IMR-90 (cell line): ENCODE measurements around the gene GRIN1. TPM values are rescaled to one million over a fixed set of nuclear protein-coding genes. Genes with fewer than 3 reads are reported as not detected.

Experiments
- ATAC-seq: fragments of 200-7000 bp; cut with Tn5 transposase; 2 replicates; pipeline ENCODE4 v1.9.1; 2020; ENCODE audit warnings: low read depth, mild to moderate bottlenecking, moderate library complexity
- BruUV-seq: library from RNA; stranded (reverse); fragments of 400-500 nt; replicated peaks from 2 replicates; lab custom pipeline; 2021; lab: Mats Ljungman, UMichigan
- CTCF ChIA-PET: fragments of 300-600 bp; formaldehyde crosslinking; extraction: SDS; loops from one replicate; lab custom pipeline; 2021; ENCODE audit warnings: antibody characterized with exemption; lab: Yijun Ruan, JAX
- POLR2A ChIA-PET: fragments of 300-600 bp; sonication (Branson Sonifier 250); formaldehyde crosslinking; loops from one replicate; lab custom pipeline; 2022; ENCODE audit warnings: antibody characterized with exemption; ENCODE audit not compliant: unreplicated experiment; lab: Charles Lee
- DNase-seq: peaks from one replicate; pipeline ENCODE4 v3.0.0; 2013
- H2AFZ ChIP-seq: replicated peaks from 2 replicates; pipeline ENCODE3; 2013; ENCODE audit warnings: low read length, mild to moderate bottlenecking; ENCODE audit not compliant: poor library complexity
- H2AK5ac ChIP-seq: 2 replicates; pipeline ENCODE4 v1.6.1; 2013; ENCODE audit warnings: low read depth, low read length, inconsistent platforms
- H2AK9ac ChIP-seq: replicated peaks from 2 replicates; pipeline ENCODE3; 2013; ENCODE audit warnings: mild to moderate bottlenecking, low read depth, low read length, moderate library complexity; ENCODE audit not compliant: poor library complexity
- H2BK120ac ChIP-seq: 2 replicates; pipeline ENCODE4 v1.6.1; 2013; ENCODE audit warnings: low read depth, low read length, inconsistent platforms
- H2BK15ac ChIP-seq: 3 replicates; pipeline ENCODE4 v1.6.1; 2013; ENCODE audit warnings: low read depth, low read length, inconsistent platforms
- H2BK20ac ChIP-seq: 2 replicates; pipeline ENCODE4 v1.6.1; 2013; ENCODE audit warnings: low read depth, mild to moderate bottlenecking, inconsistent platforms, low read length, moderate library complexity
- H2BK5ac ChIP-seq: 2 replicates; pipeline ENCODE4 v1.6.1; 2013; ENCODE audit warnings: mild to moderate bottlenecking, low read depth, low read length, inconsistent platforms; ENCODE audit not compliant: poor library complexity, severe bottlenecking
- H3K14ac ChIP-seq: replicated peaks from 2 replicates; pipeline ENCODE4 v1.6.1; 2013; ENCODE audit warnings: low read depth, low read length, inconsistent platforms
- H3K18ac ChIP-seq: 2 replicates; pipeline ENCODE4 v1.6.1; 2013; ENCODE audit warnings: low read depth, low read length, control low read depth
- H3K23ac ChIP-seq: 2 replicates; pipeline ENCODE4 v1.6.1; 2013; ENCODE audit warnings: low read depth, low read length, inconsistent platforms
- H3K27ac ChIP-seq: 2 replicates; pipeline ENCODE4 v1.5.1; 2013; ENCODE audit warnings: mild to moderate bottlenecking, control low read depth, low read length; ENCODE audit not compliant: insufficient read depth
- H3K27me3 ChIP-seq: 2 replicates; pipeline ENCODE4 v1.6.1; 2013; ENCODE audit warnings: low read length; ENCODE audit not compliant: control insufficient read depth, insufficient read depth
- H3K36me3 ChIP-seq: 2 replicates; pipeline ENCODE4 v1.6.1; 2013; ENCODE audit warnings: low read length, mixed read lengths; ENCODE audit not compliant: control insufficient read depth, insufficient read depth
- H3K4ac ChIP-seq: 2 replicates; pipeline ENCODE4 v1.6.1; 2013; ENCODE audit warnings: low read depth, low read length, inconsistent platforms
- H3K4me1 ChIP-seq: 2 replicates; pipeline ENCODE4 v1.6.1; 2013; ENCODE audit warnings: low read length, mixed read lengths; ENCODE audit not compliant: control insufficient read depth, insufficient read depth
- H3K4me2 ChIP-seq: 2 replicates; pipeline ENCODE4 v1.6.1; 2013; ENCODE audit warnings: low read depth, mild to moderate bottlenecking, control low read depth, low read length, moderate library complexity
- H3K4me3 ChIP-seq: 2 replicates; pipeline ENCODE4 v1.5.1; 2013; ENCODE audit warnings: low read depth, mild to moderate bottlenecking, control low read depth, low read length, moderate library complexity; ENCODE audit not compliant: insufficient read depth
- H3K56ac ChIP-seq: 2 replicates; pipeline ENCODE4 v1.6.1; 2013; ENCODE audit warnings: low read length, inconsistent platforms; ENCODE audit not compliant: insufficient read depth; ENCODE audit errors: extremely low read depth
- H3K79me1 ChIP-seq, 2 experiments: 2 replicates each; pipeline ENCODE4 v1.6.1; 2013; ENCODE audit warnings: low read length in 2 of 2, inconsistent platforms in 1 of 2, low read depth in 1 of 2
- H3K9ac ChIP-seq: 2 replicates; pipeline ENCODE4 v1.6.1; 2013; ENCODE audit warnings: low read depth, low read length, control low read depth
- H3K9me1 ChIP-seq: 2 replicates; pipeline ENCODE4 v1.6.1; 2013; ENCODE audit warnings: low read length, inconsistent platforms; ENCODE audit not compliant: insufficient read depth
- H3K9me3 ChIP-seq: 2 replicates; pipeline ENCODE4 v1.6.1; 2013; ENCODE audit warnings: low read length; ENCODE audit not compliant: control insufficient read depth, insufficient read depth
- H4K20me1 ChIP-seq: 2 replicates; pipeline ENCODE4 v1.6.1; 2013; ENCODE audit warnings: low read length, inconsistent platforms; ENCODE audit not compliant: insufficient read depth
- H4K5ac ChIP-seq: 2 replicates; pipeline ENCODE4 v1.6.1; 2013; ENCODE audit warnings: mild to moderate bottlenecking, low read depth, low read length, control low read depth
- H4K8ac ChIP-seq, 2 experiments: 2 replicates each; pipeline ENCODE4 v1.6.1; 2013; ENCODE audit warnings: low read depth in 2 of 2, low read length in 2 of 2, control low read depth in 1 of 2, inconsistent platforms in 1 of 2
- H4K91ac ChIP-seq: 2 replicates; pipeline ENCODE4 v1.6.1; 2013; ENCODE audit warnings: low read depth, low read length, inconsistent platforms; ENCODE audit not compliant: insufficient read depth
- BHLHE40 ChIP-seq: fragments of 150-350 bp; IDR thresholded peaks from 2 replicates; pipeline ENCODE4 v1.6.1; 2016; ENCODE audit warnings: mild to moderate bottlenecking, low read depth, low read length
- CEBPB ChIP-seq: IDR thresholded peaks from 2 replicates; pipeline ENCODE4 v1.6.1; 2012; ENCODE audit warnings: low read depth, low read length, improper control_type of control experiment
- CHD1 ChIP-seq: IDR thresholded peaks from 2 replicates; pipeline ENCODE4 v1.6.1; 2012; ENCODE audit warnings: low read depth, low read length, improper control_type of control experiment
- CTCF ChIP-seq: conservative IDR thresholded peaks from 2 replicates; pipeline ENCODE4 v1.5.1; 2012; ENCODE audit warnings: mild to moderate bottlenecking, low read depth, low read length, improper control_type of control experiment
- ELK1 ChIP-seq: fragments of 150-350 bp; IDR thresholded peaks from 2 replicates; pipeline ENCODE4 v1.6.1; 2016; ENCODE audit warnings: low read depth, mild to moderate bottlenecking, low read length, moderate library complexity, borderline replicate concordance
- FOS ChIP-seq: fragments of 150-350 bp; IDR thresholded peaks from 2 replicates; pipeline ENCODE4 v1.6.1; 2016; ENCODE audit warnings: low read depth, low read length
- MAFK ChIP-seq: IDR thresholded peaks from 2 replicates; pipeline ENCODE4 v1.6.1; 2012; ENCODE audit warnings: low read depth, low read length, improper control_type of control experiment
- MAZ ChIP-seq: IDR thresholded peaks from 2 replicates; pipeline ENCODE4 v1.6.1; 2012; ENCODE audit warnings: low read depth, mild to moderate bottlenecking, low read length, improper control_type of control experiment, moderate library complexity, borderline replicate concordance
- MXI1 ChIP-seq: IDR thresholded peaks from 2 replicates; pipeline ENCODE4 v1.6.1; 2012; ENCODE audit warnings: low read depth, mild to moderate bottlenecking, low read length, moderate library complexity, borderline replicate concordance
- NFE2L2 ChIP-seq: fragments of 150-350 bp; IDR thresholded peaks from 2 replicates; pipeline ENCODE4 v1.6.1; 2016; ENCODE audit warnings: low read depth, mild to moderate bottlenecking, low read length
- POLR2A ChIP-seq: IDR thresholded peaks from 2 replicates; pipeline ENCODE4 v1.6.1; 2012; ENCODE audit warnings: mild to moderate bottlenecking, low read depth, low read length
- RAD21 ChIP-seq: IDR thresholded peaks from 2 replicates; pipeline ENCODE4 v1.6.1; 2012; ENCODE audit warnings: low read length, improper control_type of control experiment
- RFX5 ChIP-seq: IDR thresholded peaks from 2 replicates; pipeline ENCODE4 v1.8.0; 2012; ENCODE audit warnings: low read depth, mild to moderate bottlenecking, low read length, moderate library complexity
- SMC3 ChIP-seq: fragments of 150-350 bp; IDR thresholded peaks from 2 replicates; pipeline ENCODE4 v1.6.1; 2016; ENCODE audit warnings: low read depth, mild to moderate bottlenecking, antibody characterized with exemption, low read length, moderate library complexity
- USF2 ChIP-seq: fragments of 150-350 bp; IDR thresholded peaks from 2 replicates; pipeline ENCODE4 v1.6.1; 2017; ENCODE audit warnings: mild to moderate bottlenecking, antibody characterized with exemption, low read length, low read depth
- WGBS, 2 experiments: methylation state at CpG; one replicate each; pipeline versions ENCODE4 v1.1.5 to v1.1.7; 2013; ENCODE audit warnings: missing lambda C conversion rate in 2 of 2; ENCODE audit not compliant: insufficient read length in 1 of 2; ENCODE audit errors: extremely low coverage in 2 of 2; 5-methylcytosine and 5-hydroxymethylcytosine counted together
- dilution Hi-C: fragments of 300-500 bp; cut with HindIII; formaldehyde crosslinking; loops from one replicate; pipeline ENCODE4 v1.14.3; 2018; ENCODE audit warnings: low sequenced_read_pairs; ENCODE audit not compliant: unreplicated experiment
- in situ Hi-C: fragments of 300-500 bp; cut with MboI; formaldehyde crosslinking; loops from 3 replicates; pipeline ENCODE4 v1.14.3; 2019; ENCODE audit warnings: low sequenced_read_pairs, inconsistent platforms, mixed read lengths
- intact Hi-C: fragments of 100-400 bp; cut with micrococcal nuclease; formaldehyde crosslinking; loops from 2 replicates; pipeline ENCODE4 v1.10.0; 2022
- polyA plus RNA-seq, 3 experiments: library from polyadenylated mRNA; depleted of rRNA; stranded (reverse); fragments of >200 nt; gene quantifications; 2 replicates each; pipeline ENCODE4 v1.2.3, GENCODE V29; 2012; ENCODE audit warnings: low replicate concordance in 1 of 3
- total RNA-seq: library from RNA; depleted of rRNA; stranded (reverse); fragments of >200 nt; gene quantifications from 2 replicates; pipeline ENCODE4 v1.2.3, GENCODE V29; 2012

Gene GRIN1
- total and polyA plus RNA-seq, 2 of the 4 experiments (the other 2 are of a cell fraction), result 0.09 TPM; not detected in 1

GRCh38 chr9:137167747-137168572, 29.0 kb downstream of the GRIN1 start:
- Histone ChIP-seq H2AFZ (no peak overlapping the region), H4K8ac (no peak overlapping the region), H3K79me1 (no peaks in the 10 kb centered on the region), H3K4ac (no peak overlapping the region), H3K9me3 (no peaks in the 10 kb centered on the region), H3K4me3 (no peak overlapping the region), H2AK5ac (no peak overlapping the region), H3K23ac (no peak overlapping the region), H3K4me2 (no peak overlapping the region), H4K20me1 (no peaks in the 10 kb centered on the region), H3K27me3 (peaks cover 88% of the 10 kb centered on the region), H4K5ac (no peak overlapping the region), H3K18ac (no peak overlapping the region), H3K36me3 (no peaks in the 10 kb centered on the region), H3K27ac (no peak overlapping the region), H3K56ac (no peak overlapping the region), H2AK9ac (no peak overlapping the region), H3K14ac (no peak overlapping the region), H3K9ac (no peak overlapping the region), H2BK120ac (no peak overlapping the region), H4K91ac (no peak overlapping the region), H2BK5ac (no peak overlapping the region), H3K9me1 (no peaks in the 10 kb centered on the region), H3K4me1 (peaks cover 4% of the 10 kb centered on the region; the same call in 1 of the 2 replicates), H2BK20ac (no peak overlapping the region), H2BK15ac (no peak overlapping the region)
- 10% methylated on average over 9 of the region's 57 CpGs; no CpG with 5 or more reads in 1 of the 2 experiments for WGBS, 2 experiments
- dilution Hi-C loops (no loop called here), in situ Hi-C loops (no loop called here), intact Hi-C loops (no loop called here)
- POLR2A ChIA-PET, result no interaction called here
- CTCF ChIA-PET, result no interaction called here
- DNase-seq, result no peak
- no TSS peak for BruUV-seq
- ATAC-seq, result peak; percentile 19; the same call in 1 of the 2 replicates
- TF ChIP-seq CEBPB (no peak), NFE2L2 (no peak), CTCF (no peak), RFX5 (no peak), CHD1 (no peak), RAD21 (no peak), POLR2A (no peak), USF2 (no peak), ELK1 (no peak), SMC3 (no peak), BHLHE40 (no peak), MAZ (no peak), MAFK (no peak), MXI1 (no peak), FOS (no peak)
